Chondrocyte (in vitro differentiated cells): Measurements from ENCODE around the gene SYT6. TPM values are rescaled to one million over a fixed set of nuclear protein-coding genes. Genes with fewer than 3 reads are reported as not detected.

Experiments
- DNase-seq: peaks from one replicate; pipeline ENCODE4 v3.0.0; 2021; ENCODE audit warnings: mixed read lengths, low spot score
- H3K27ac Mint-ChIP-seq: one replicate; pipeline ENCODE4 v1.8.0; 2021; ENCODE audit warnings: mild to moderate bottlenecking, moderate library complexity, mixed read lengths; ENCODE audit not compliant: unreplicated experiment
- H3K27me3 Mint-ChIP-seq: 2 replicates; pipeline ENCODE4 v1.8.0; 2021; ENCODE audit warnings: low read depth, mixed read lengths
- H3K36me3 Mint-ChIP-seq: 2 replicates; pipeline ENCODE4 v1.8.0; 2021; ENCODE audit warnings: low read depth, mixed read lengths
- H3K4me1 Mint-ChIP-seq: 2 replicates; pipeline ENCODE4 v1.8.0; 2021; ENCODE audit warnings: low read depth, mild to moderate bottlenecking, mixed read lengths
- H3K4me3 Mint-ChIP-seq: one replicate; pipeline ENCODE4 v1.8.0; 2021; ENCODE audit warnings: mild to moderate bottlenecking, moderate library complexity, mixed read lengths; ENCODE audit not compliant: unreplicated experiment
- H3K9me3 Mint-ChIP-seq: 2 replicates; pipeline ENCODE4 v1.8.0; 2021; ENCODE audit warnings: low read depth, mixed read lengths
- CTCF ChIP-seq: fragments of 200-600 bp; sonication (generic); IDR thresholded peaks from 2 replicates; pipeline ENCODE4 v1.5.0; 2021; ENCODE audit warnings: antibody characterized with exemption, mild to moderate bottlenecking, moderate library complexity
- total RNA-seq: library from RNA; stranded (reverse); gene quantifications from 3 replicates; pipeline ENCODE4 v1.2.1, GENCODE V29; 2021

The SYT6 gene
- total RNA-seq, 1 donor from 2014 or later, result not detected

- Mint-ChIP-seq H3K36me3 (peaks cover 2% of the 10 kb centered on the region), H3K27ac (no peak overlapping the region), H3K27me3 (peaks cover 16% of the 10 kb centered on the region), H3K9me3 (no peaks in the 10 kb centered on the region), H3K4me3 (no peak overlapping the region), H3K4me1 (peaks cover 9% of the 10 kb centered on the region)
- no peak for DNase-seq
- peak; percentile 26 for TF ChIP-seq CTCF
Measured at GRCh38 chr1:114093624-114094362, 59.9 kb downstream of the SYT6 start.

GRCh38 chr1:114092186-114093062 lies 61.2 kb downstream of the SYT6 start:
- H3K27ac Mint-ChIP-seq, result no peak overlapping the region
- DNase-seq, result no peak
- no peak overlapping the region for H3K4me3 Mint-ChIP-seq
- peaks cover 22% of the 10 kb centered on the region for H3K27me3 Mint-ChIP-seq
- TF ChIP-seq CTCF, result no peak
- H3K36me3 Mint-ChIP-seq, result peaks cover 2% of the 10 kb centered on the region
- H3K4me1 Mint-ChIP-seq, result peaks cover 9% of the 10 kb centered on the region
- no peaks in the 10 kb centered on the region for H3K9me3 Mint-ChIP-seq

GRCh38 chr1:114091711-114092110 lies 62.0 kb downstream of the SYT6 start:
- no peak for TF ChIP-seq CTCF
- no peaks in the 10 kb centered on the region for H3K9me3 Mint-ChIP-seq
- H3K36me3 Mint-ChIP-seq, result peaks cover 2% of the 10 kb centered on the region
- peaks cover 22% of the 10 kb centered on the region for H3K27me3 Mint-ChIP-seq
- no peak overlapping the region for H3K27ac Mint-ChIP-seq
- H3K4me3 Mint-ChIP-seq, result no peak overlapping the region
- H3K4me1 Mint-ChIP-seq, result peaks cover 9% of the 10 kb centered on the region
- no peak for DNase-seq

- H3K27me3 Mint-ChIP-seq, result peaks cover 28% of the 10 kb centered on the region
- no peak for TF ChIP-seq CTCF
- peaks cover 9% of the 10 kb centered on the region for H3K4me1 Mint-ChIP-seq
- no peak overlapping the region for H3K4me3 Mint-ChIP-seq
- H3K9me3 Mint-ChIP-seq, result no peaks in the 10 kb centered on the region
- peaks cover 2% of the 10 kb centered on the region for H3K36me3 Mint-ChIP-seq
- no peak overlapping the region for H3K27ac Mint-ChIP-seq
- no peak for DNase-seq
Measured at GRCh38 chr1:114090738-114091505, 62.7 kb downstream of the SYT6 start.
